A673 (cell line): ENCODE measurements around the gene GSE1.

Source experiments
- CTCF ChIP-seq: fragments of 300-800, 200-600 bp; sonication (generic); conservative IDR thresholded peaks from 2 replicates; pipeline ENCODE4 v1.5.1; 2017; ENCODE audit warnings: low read depth, mild to moderate bottlenecking, antibody characterized with exemption, low read length, moderate library complexity, mixed read lengths
- EZH2 ChIP-seq: fragments of 200-600 bp; sonication (generic); IDR thresholded peaks from 2 replicates; pipeline ENCODE4 v1.6.1; 2017; ENCODE audit warnings: borderline replicate concordance, low read depth, mild to moderate bottlenecking, mixed read lengths, antibody characterized with exemption, low read length; ENCODE audit not compliant: poor library complexity, severe bottlenecking

- TF ChIP-seq CTCF, result no peak
- TF ChIP-seq EZH2, result no peak
Observed at GRCh38 chr16:85593494-85594221, 19.5 kb upstream of the GSE1 start.
